Fibroblast of skin of scalp (primary cell): ENCODE measurements around the gene CRY2.
"Not testable (repeated sequence)": the region's sequence is repeated elsewhere in the genome, so short reads cannot be mapped to it uniquely, and the experiment has no call there.

ENCODE experiments used
- DNase-seq: peaks from one replicate; pipeline ENCODE4 v3.0.0-alpha.2; 2013

CRY2 gene

GRCh38 chr11:45811571-45812290 lies 35.5 kb upstream of the CRY2 start:
- DNase-seq = no peak

- DNase-seq = no peak
These were observed 34.4 kb upstream of the CRY2 start for GRCh38 chr11:45812581-45813548.

DNA sequence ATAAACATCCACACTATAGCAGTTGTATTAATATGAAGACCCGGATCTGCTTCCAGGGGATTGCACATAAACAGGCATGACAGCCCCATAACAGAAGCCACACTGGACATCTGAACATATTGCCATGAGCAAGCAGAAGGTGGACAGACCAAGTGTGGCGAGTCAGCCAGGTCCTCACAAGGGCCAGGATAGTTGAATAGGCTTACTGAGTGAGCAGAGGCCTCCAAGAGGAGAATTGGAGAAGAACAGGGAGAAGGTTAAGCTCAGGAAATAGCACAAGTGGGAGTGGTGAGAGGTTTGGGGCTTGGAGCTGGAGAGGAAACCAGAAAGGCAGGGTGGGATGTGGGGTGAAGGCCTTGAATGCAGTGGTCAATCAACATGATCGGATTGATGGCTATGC lies 31.5 kb upstream of the CRY2 start:
- DNase-seq = peak; percentile 4

DNA sequence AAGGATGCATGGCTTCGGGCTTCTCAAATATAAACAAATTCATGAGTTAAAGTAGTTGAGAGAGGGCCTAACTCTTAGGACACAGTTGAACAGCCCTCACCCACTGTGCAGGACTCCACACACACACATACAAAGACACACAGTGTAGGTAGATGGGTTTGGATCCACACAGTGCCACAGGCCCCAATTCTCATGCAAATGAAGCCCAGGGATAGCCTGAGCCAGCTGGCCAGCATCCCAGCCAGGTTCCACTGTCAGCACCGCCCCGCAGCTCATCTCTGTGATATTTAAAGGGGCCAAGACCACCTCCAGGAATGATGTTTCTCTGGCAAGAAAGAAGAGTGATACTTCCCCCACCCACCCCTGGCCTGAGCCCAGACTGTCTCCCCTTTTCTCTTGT lies 30.7 kb upstream of the CRY2 start:
- no peak for DNase-seq

DNA sequence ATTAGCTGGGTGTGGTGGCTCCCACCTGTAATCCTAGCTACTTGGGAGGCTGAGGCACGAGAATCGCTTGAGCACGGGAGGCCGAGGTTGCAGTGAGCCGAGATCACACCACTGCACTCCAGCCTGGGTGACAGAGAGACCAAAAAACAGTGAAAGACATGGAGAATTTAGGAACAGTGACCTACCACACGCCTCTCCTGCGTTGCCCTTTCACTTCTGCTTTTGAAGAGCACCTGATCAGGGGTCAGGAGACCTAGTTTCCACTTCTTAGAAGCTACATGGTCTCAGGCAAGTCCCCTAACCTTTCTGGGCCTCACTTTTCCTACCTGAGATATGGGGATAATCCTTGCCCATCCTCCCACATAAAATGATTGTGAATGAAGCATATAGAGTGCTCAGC lies 30.1 kb upstream of the CRY2 start:
- no peak for DNase-seq

DNA sequence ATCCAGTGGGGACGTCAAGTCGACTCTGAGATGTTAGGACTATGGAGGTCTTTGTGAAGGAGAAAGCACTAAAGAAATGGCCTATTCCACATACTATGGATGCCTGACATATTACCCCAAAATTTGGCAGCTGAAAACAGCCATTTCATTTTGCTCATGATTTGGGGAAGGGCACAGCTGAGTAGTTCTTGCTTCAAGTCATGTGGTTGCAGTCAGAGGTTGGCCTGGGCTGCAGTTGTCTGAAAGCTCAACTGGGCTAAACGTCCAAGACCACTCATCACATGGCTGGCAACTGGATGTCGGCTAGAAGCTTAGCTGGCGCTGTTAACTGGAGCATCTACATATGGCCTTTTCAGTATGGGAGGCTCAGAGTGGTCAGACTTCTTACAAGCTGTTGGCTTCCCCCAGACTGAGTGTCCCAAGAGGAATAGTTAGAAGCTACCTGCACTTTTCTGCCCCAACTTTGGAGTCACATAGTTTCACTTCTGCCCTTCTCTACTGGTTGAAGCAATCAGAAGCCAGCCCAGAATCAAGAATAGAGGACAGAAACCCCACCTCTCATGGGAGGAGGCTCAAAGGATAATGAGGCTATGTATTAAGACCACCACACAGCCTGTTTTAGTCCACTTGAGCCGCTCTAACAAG lies 28.2 kb upstream of the CRY2 start:
- DNase-seq = no peak

GRCh38 chr11:45820211-45820857 lies 26.9 kb upstream of the CRY2 start:
- DNase-seq = no peak

DNA sequence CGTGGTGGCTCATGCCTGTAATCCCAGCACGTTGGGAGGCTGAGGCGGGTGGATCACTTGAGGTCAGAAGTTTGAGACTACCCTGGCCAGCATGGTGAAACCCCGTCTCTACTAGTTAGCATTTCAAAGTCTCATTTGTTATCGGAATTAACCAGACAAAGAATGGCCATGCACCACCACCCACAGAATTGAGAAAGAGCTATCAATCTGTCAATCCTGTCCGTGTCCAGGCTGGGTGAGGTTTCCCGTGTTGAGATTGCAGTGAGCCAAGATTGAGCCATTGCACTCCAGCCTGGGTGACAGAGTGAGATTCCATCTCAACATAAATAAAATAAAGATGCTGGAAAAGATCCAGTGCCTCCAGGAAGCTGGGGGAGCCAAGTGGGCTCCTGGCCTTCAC lies 20.8 kb upstream of the CRY2 start:
- not testable (repeated sequence) for DNase-seq

- DNase-seq = no peak
These were observed 20.2 kb upstream of the CRY2 start for GRCh38 chr11:45827123-45827522.

- DNase-seq = no peak
These were observed 18.3 kb upstream of the CRY2 start for GRCh38 chr11:45828996-45829395.

DNA sequence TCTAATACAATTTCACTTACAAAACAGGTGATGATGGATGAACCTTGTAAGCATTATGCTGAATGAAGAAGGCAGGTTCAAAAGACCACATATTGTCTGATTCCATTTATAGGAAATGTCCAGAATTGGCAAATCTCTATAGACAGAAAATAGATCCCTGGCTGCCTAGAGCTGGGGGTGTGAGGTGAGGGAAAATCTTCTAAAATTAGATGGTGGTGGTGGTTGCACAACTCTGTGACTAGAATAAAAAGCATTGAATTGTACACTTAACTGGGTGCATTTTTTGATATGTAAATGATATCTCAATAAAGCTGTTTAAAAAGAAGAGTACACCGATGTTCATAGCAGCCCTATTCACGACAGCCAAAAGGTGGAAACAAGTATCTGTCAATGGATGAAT lies 16.7 kb upstream of the CRY2 start:
- DNase-seq = no peak

DNA sequence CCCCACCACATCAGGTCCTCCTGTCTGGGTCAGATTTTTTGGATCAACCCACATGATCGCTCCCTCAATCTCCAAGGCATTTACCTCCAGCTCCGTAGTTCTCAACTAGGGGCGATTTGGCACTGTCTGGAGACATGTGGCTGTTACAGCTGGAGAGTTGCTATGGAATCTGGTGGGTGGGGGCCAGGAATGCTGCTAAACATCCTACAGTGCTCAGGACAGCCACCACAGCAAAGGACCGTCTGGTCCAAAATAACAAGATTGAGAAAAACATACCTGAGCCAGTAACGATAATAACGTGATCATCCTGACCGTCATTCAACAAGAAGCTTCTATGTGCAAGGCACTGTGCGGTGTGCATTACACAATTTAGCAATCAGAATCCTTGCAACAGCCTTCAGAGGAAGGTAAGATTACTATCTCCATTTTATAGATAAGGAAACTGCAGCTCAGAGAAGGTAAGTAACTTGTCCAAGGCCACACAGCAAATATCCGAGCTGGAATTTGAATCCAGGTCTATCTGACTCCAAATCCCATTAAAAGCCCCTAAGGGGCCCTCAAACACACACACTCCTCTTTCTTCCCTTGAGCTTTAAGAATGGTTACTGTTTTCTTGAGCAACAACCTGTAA lies 14.3 kb upstream of the CRY2 start:
- no peak for DNase-seq

GRCh38 chr11:45833761-45834160 lies 13.5 kb upstream of the CRY2 start:
- no peak for DNase-seq

DNA sequence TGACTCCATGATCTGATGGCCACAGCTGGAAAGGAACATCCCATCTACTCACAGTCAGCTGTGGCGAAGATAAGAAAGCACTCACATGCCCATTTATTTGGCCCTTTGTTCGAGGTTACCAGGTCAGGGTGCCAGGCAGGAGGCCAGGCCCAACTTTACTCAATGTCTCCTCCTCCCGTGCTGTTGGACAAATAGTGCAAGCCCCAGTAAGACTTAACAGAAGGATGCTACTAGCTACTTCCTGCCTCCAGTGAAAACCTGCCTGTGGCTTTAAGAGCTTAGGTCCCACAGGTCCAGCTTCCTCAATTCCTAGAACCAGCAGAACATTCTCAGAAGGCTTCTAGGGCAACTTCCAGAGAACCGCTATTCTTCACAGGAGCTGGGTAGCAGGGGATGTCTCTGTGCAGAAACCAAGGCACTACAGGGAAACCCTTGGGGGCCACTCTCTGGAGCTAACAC lies 12.9 kb upstream of the CRY2 start:
- DNase-seq = no peak

GRCh38 chr11:45839204-45839603 lies 8.1 kb upstream of the CRY2 start:
- no peak for DNase-seq

DNA sequence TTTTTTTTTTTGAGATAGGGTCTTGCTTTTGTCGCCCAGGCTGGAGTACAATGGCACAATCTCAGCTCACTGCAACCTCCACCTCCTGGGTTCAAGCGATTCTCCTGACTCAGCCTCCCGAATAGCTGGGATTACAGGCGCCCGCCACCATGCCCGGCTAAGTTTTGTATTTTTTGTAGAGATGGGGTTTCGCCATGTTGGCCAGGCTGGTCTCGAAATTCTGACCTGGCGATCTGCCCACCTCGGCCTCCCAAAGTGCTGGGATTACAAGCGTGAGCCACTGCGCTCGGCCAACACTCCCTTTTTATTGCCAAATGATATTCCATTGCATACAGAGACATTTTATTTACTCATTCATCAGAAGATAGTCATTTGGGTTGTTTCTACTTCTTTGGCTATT lies 7.0 kb upstream of the CRY2 start:
- DNase-seq = not testable (repeated sequence)

DNA sequence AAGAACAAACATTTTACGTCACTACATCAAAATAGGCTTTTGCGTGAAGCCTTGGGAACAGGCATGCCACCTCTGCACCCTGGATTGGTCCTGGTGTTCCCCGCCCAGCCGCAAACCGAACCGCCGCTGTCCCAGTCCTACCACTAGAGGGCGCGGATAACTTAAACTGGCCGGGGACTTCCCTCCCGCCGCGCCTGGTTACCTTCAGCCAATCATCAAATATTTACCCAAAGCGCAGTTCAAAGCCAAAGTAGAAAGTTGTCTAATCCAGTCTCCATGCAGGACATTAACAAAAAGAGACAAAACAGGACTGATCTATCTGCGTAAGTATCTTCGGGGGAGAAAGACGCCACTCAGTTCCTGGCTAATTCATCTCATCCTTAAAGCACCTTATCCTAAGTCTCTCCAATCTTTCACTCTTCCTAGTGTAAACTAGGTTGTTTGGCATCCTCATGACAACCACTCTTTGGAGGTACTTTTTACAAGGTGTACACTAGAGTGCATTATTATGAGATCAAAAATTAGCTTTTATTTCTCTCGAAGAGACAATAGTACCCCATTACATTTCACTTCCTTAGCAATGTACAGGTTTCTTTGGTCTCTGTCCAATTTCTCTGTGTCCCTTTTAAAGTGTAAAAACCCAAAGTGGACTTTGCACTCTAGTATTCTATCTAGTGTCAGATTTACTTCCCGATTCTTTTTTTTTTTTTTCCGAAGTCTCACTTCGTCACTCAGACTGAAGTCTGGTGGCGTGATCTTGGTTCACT lies 3.9 kb upstream of the CRY2 start:
- peak; percentile 85 for DNase-seq

- DNase-seq = no peak
These were observed 2.3 kb upstream of the CRY2 start for GRCh38 chr11:45844822-45845578.

- no peak for DNase-seq
These were observed 1.1 kb upstream of the CRY2 start for GRCh38 chr11:45846174-45846675.

DNA sequence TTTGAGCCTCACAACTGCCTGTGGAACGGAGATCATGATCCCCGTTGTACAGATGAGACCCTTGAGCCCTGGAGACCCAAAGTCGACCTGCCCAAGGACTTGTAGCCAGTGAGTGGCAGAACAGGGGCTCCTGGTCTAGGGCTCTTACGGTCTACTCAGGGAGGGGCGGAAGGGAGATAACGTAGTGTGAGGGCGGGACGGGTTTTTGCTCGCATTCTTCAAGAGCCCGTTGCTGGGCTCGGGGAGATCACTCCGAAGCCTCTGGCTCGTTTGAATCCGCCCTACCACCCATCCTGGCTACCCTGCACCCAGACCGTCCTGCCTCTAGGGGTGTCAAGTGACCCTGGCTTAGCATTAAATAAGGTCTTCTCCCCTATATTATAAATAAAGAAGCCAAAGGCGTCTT lies 639 bp downstream of the CRY2 start:
- DNase-seq = peak; percentile 55
